ENCODE results near the gene AXIN1. TPM values are rescaled to one million over a fixed set of nuclear protein-coding genes. Genes with fewer than 3 reads are reported as not detected.
A peak's percentile ranks its signal among the peaks of the same experiment; 100 is the strongest.

Gene AXIN1
- total and polyA plus RNA-seq, 2 of the 8 experiments (the other 6 are each of a cell fraction or from before 2014, with no cell fraction given) = 12.5 to 41.9 TPM

- TF ChIP-seq CHD1 (IDR thresholded peaks at IDR 0.05; ENCODE audit: low read depth, low read length) (no peak), ZNF274 (IDR thresholded peaks at IDR 0.05; ENCODE audit: borderline replicate concordance, extremely low read depth, low read length) (no peak), TAF1 (IDR thresholded peaks at IDR 0.05; ENCODE audit: low read depth, low read length) (peak; percentile 76), EGR1 (IDR thresholded peaks at IDR 0.05; ENCODE audit: borderline replicate concordance, low read depth, low read length) (no peak), BACH1 (IDR thresholded peaks at IDR 0.05; ENCODE audit: low read length) (peak; percentile 47; the same call in 1 of the 2 replicates), RNF2 (IDR thresholded peaks at IDR 0.05; ENCODE audit: borderline replicate concordance, low read depth, low read length, missing control alignments, poor library complexity, severe bottlenecking) (no peak), BCL11A (IDR thresholded peaks at IDR 0.05; ENCODE audit: low read depth in 2 of 2, low read length in 2 of 2) (no peak), SUZ12 (IDR thresholded peaks at IDR 0.05; ENCODE audit: low read length) (no peak), PHF8 (conservative IDR thresholded peaks at IDR 0.05; ENCODE audit: low read depth, low read length) (peak; percentile 73; the same call in 1 of the 2 replicates), SRF (IDR thresholded peaks at IDR 0.05; ENCODE audit: low read depth, low read length) (no peak), CREB1 (IDR thresholded peaks at IDR 0.05) (0 out of 2 replicates have a peak, but pooled peaks have one; percentile 17), KDM1A (IDR thresholded peaks at IDR 0.05; ENCODE audit: borderline replicate concordance, low read length) (no peak), FOSL1 (IDR thresholded peaks at IDR 0.05; ENCODE audit: insufficient read depth, low read depth, low read length) (no peak), CBX5 (IDR thresholded peaks at IDR 0.05; ENCODE audit: low read depth, low read length) (no peak), HDAC2 (IDR thresholded peaks at IDR 0.05; ENCODE audit: borderline replicate concordance in 1 of 2, low read depth in 2 of 2, low read length in 2 of 2) (no peak), HDAC6 (IDR thresholded peaks at IDR 0.05; ENCODE audit: low read depth, low read length) (no peak), USF2 (IDR thresholded peaks at IDR 0.05; ENCODE audit: low read length) (no peak), CHD2 (IDR thresholded peaks at IDR 0.05; ENCODE audit: low read length) (no peak), SIRT6 (IDR thresholded peaks at IDR 0.05; ENCODE audit: low read length) (no peak), E2F6 (IDR thresholded peaks at IDR 0.05) (peak; percentile 47; the same call in 1 of the 2 replicates), CEBPB (IDR thresholded peaks at IDR 0.05; ENCODE audit: low read depth, low read length) (no peak), CTBP2 (IDR thresholded peaks at IDR 0.05; ENCODE audit: borderline replicate concordance, insufficient read depth, insufficient read length, low read length) (no peak)
Observed at GRCh38 chr16:401468-402348, 49.2 kb upstream of the AXIN1 start, which contains the start of gene DECR2 (continued).
